22Rv1 (cell line): ENCODE data around the gene SYNE3.

Experiments
- H3K27ac ChIP-seq: fragments of 450-650 bp; 2 replicates; pipeline ENCODE4 v1.5.1; 2017
- CTCF ChIP-seq: fragments of 450-650 bp; IDR thresholded peaks from 2 replicates; pipeline ENCODE4 v1.5.1; 2017; ENCODE audit warnings: mild to moderate bottlenecking
- ZFX ChIP-seq: fragments of 450-650 bp; IDR thresholded peaks from 2 replicates; pipeline ENCODE4 v1.6.1; 2017; ENCODE audit warnings: antibody characterized with exemption, borderline replicate concordance

SYNE3 gene

GRCh38 chr14:95540236-95540855, 23.9 kb upstream of the SYNE3 start:
- no peak overlapping the region for H3K27ac ChIP-seq
- no peak for TF ChIP-seq CTCF
- TF ChIP-seq ZFX = no peak

- no peak overlapping the region for H3K27ac ChIP-seq
- TF ChIP-seq CTCF (no peak), ZFX (no peak)
Observed at GRCh38 chr14:95538801-95539509, 22.5 kb upstream of the SYNE3 start.

- TF ChIP-seq CTCF (no peak), ZFX (no peak)
- H3K27ac ChIP-seq = no peak overlapping the region
Observed at GRCh38 chr14:95537298-95538089, 21.0 kb upstream of the SYNE3 start.

GRCh38 chr14:95536671-95537070, 20.2 kb upstream of the SYNE3 start:
- no peak for TF ChIP-seq CTCF
- no peak overlapping the region for H3K27ac ChIP-seq

GRCh38 chr14:95536036-95536593, 19.7 kb upstream of the SYNE3 start:
- no peak for TF ChIP-seq CTCF
- no peak overlapping the region for H3K27ac ChIP-seq

GRCh38 chr14:95535226-95536021, 19.0 kb upstream of the SYNE3 start:
- TF ChIP-seq CTCF = no peak
- no peak for TF ChIP-seq ZFX
- peak overlapping the region; percentile 92 for H3K27ac ChIP-seq
